Lung microvascular endothelial cell (primary cell): ENCODE data around the gene CCDC61. TPM values are rescaled to one million over a fixed set of nuclear protein-coding genes. Genes with fewer than 3 reads are reported as not detected.

Experiments
- DNase-seq, 2 donors: peaks; one replicate each; pipeline versions ENCODE4 v3.0.0 to v3.0.0-alpha.2; 2010; ENCODE audit warnings: low read depth in 2 of 2
- total RNA-seq: library from RNA; depleted of rRNA; stranded (reverse); fragments of >200 nt; gene quantifications from 2 replicates; pipeline ENCODE4 v1.2.1, GENCODE V29; 2014

The CCDC61 gene
- 3.3 and 6.0 TPM in 2 replicates for total RNA-seq

- DNase-seq: peak; percentile 99 to 100
Measured at GRCh38 chr19:45994998-45995714, at the start of gene CCDC61. CCDC61 (plus strand) TSS chr19:45995467; CDS start chr19:46003019, 7,552 bp downstream.

GRCh38 chr19:45947926-45948325 lies 47.3 kb upstream of the CCDC61 start:
- no peak for DNase-seq

GRCh38 chr19:45952341-45952685 lies 43.0 kb upstream of the CCDC61 start:
- no peak for DNase-seq

- DNase-seq: peak in 1 of 2 donors; percentile 44
Measured at GRCh38 chr19:45952686-45953505, 42.4 kb upstream of the CCDC61 start.

GRCh38 chr19:45953676-45954075 lies 41.6 kb upstream of the CCDC61 start:
- peak in 1 of 2 donors; percentile 37 for DNase-seq

- peak in 1 of 2 donors; percentile 35 for DNase-seq
Measured at GRCh38 chr19:45954156-45954555, 41.1 kb upstream of the CCDC61 start.

GRCh38 chr19:45955905-45956608 lies 39.2 kb upstream of the CCDC61 start:
- peak; percentile 99 for DNase-seq

GRCh38 chr19:45958320-45958719 lies 36.9 kb upstream of the CCDC61 start:
- DNase-seq: no peak

- DNase-seq: peak; percentile 65 to 83
Measured at GRCh38 chr19:45958769-45959516, 36.3 kb upstream of the CCDC61 start.

GRCh38 chr19:45959517-45960025 lies 35.7 kb upstream of the CCDC61 start:
- no peak for DNase-seq

- no peak for DNase-seq
Measured at GRCh38 chr19:45960595-45961235, 34.6 kb upstream of the CCDC61 start.

GRCh38 chr19:45962021-45962420 lies 33.2 kb upstream of the CCDC61 start:
- no peak for DNase-seq

GRCh38 chr19:45967246-45967645 lies 28.0 kb upstream of the CCDC61 start:
- no peak for DNase-seq

- DNase-seq: no peak
Measured at GRCh38 chr19:45968626-45969025, 26.6 kb upstream of the CCDC61 start.

GRCh38 chr19:45969676-45970075 lies 25.6 kb upstream of the CCDC61 start:
- no peak for DNase-seq

- DNase-seq: no peak
Measured at GRCh38 chr19:45971260-45971902, 23.9 kb upstream of the CCDC61 start.

- peak in 1 of 2 donors; percentile 55 for DNase-seq
Measured at GRCh38 chr19:45972081-45972946, 23.0 kb upstream of the CCDC61 start.

GRCh38 chr19:45972947-45973540 lies 22.2 kb upstream of the CCDC61 start:
- DNase-seq: no peak
